Tibial artery (tissue), 4 donors: Measurements from ENCODE around the gene SLC4A5.

Source experiments
- DNase-seq, 2 donors: peaks; one replicate each; pipeline ENCODE4 v3.0.0-alpha.2; 2019
- H3K27ac ChIP-seq, 2 donors: fragments of 200-600 bp; sonication (generic) in 1 of 2; 1 replicate in 1 of 2; 2 replicates in 1 of 2; pipeline ENCODE4 v1.5.1; 2018 to 2019; ENCODE audit warnings: mild to moderate bottlenecking in 1 of 2
- H3K27me3 ChIP-seq, 2 donors: fragments of 200-600 bp; sonication (generic) in 1 of 2; one replicate each; pipeline versions ENCODE4 v1.5.1 to v1.6.0; 2016 to 2019
- H3K36me3 ChIP-seq, 3 donors: fragments of 200-600 bp; sonication (generic) in 2 of 3; one replicate each; pipeline ENCODE4 v1.5.1; 2016 to 2019; ENCODE audit warnings: mild to moderate bottlenecking in 2 of 3
- H3K4me1 ChIP-seq, 4 donors: fragments of 200-600 bp; sonication (generic) in 2 of 4; 1 replicate in 3 of 4; 2 replicates in 1 of 4; pipeline ENCODE4 v1.5.1; 2016 to 2019
- H3K4me3 ChIP-seq, 2 donors: fragments of 200-600 bp; sonication (generic) in 1 of 2; 1 replicate in 1 of 2; 2 replicates in 1 of 2; pipeline ENCODE4 v1.5.1; 2018 to 2019; ENCODE audit warnings: mild to moderate bottlenecking in 2 of 2
- H3K9me3 ChIP-seq, 3 donors: fragments of 200-600 bp; sonication (generic) in 1 of 3; one replicate each; pipeline ENCODE4 v1.5.1; 2016 to 2019
- intact Hi-C: fragments of 100-400 bp; cut with DNase I; formaldehyde crosslinking; loops from one replicate; pipeline ENCODE4 v1.15.0; 2023; ENCODE audit warnings: low total_unique reads
- TF ChIP-seq, protein P1 (sequence below), 2 experiments: fragments of 200-600 bp in 1 of 2; fragments of 450-650 bp in 1 of 2; IDR thresholded peaks; one replicate each; pipeline ENCODE4 v1.5.1; 2017 to 2019; ENCODE audit warnings: antibody characterized with exemption in 2 of 2, mild to moderate bottlenecking in 1 of 2, moderate library complexity in 1 of 2

SLC4A5 gene

DNA sequence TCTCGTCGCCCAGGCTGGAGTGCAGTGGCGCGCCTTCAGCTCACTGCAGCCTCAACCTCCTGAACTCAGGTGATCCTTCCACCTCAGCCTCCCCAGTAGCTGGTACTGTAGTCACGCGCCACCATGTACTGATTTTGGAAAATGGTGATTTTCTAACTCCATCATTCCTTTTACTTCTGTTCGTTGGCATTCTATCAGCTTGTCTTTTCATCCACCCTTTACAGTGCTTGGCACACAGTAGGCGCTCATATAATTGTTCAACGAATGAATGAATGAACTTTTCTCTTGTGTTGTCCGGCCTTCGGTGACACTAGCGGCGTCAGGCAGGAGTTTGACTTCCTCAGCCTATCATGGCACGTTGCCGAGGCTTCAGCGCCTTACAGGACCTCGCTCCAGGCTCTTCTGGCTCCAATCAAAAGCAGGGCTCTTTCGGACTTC, 145.2 kb downstream of the SLC4A5 start:
- TF ChIP-seq, protein P1, sequence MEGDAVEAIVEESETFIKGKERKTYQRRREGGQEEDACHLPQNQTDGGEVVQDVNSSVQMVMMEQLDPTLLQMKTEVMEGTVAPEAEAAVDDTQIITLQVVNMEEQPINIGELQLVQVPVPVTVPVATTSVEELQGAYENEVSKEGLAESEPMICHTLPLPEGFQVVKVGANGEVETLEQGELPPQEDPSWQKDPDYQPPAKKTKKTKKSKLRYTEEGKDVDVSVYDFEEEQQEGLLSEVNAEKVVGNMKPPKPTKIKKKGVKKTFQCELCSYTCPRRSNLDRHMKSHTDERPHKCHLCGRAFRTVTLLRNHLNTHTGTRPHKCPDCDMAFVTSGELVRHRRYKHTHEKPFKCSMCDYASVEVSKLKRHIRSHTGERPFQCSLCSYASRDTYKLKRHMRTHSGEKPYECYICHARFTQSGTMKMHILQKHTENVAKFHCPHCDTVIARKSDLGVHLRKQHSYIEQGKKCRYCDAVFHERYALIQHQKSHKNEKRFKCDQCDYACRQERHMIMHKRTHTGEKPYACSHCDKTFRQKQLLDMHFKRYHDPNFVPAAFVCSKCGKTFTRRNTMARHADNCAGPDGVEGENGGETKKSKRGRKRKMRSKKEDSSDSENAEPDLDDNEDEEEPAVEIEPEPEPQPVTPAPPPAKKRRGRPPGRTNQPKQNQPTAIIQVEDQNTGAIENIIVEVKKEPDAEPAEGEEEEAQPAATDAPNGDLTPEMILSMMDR (IDR thresholded peaks at IDR 0.05) = no peak
- Histone ChIP-seq H3K9me3 (no peaks in the 10 kb centered on the region), H3K27ac (peak overlapping the region; percentile 95 to 97), H3K27me3 (no peaks in the 10 kb centered on the region), H3K4me3 (peak overlapping the region; percentile 91 to 97), H3K36me3 (no peaks in the 10 kb centered on the region), H3K4me1 (peaks cover 0 to 34% (median 23%) of the 10 kb centered on the region in 4 donors)
- intact Hi-C loops = loop anchor here (2.0 kb wide), 1 partner anchor 17 kb away; no protein-coding TSS in a partner anchor
- DNase-seq = no peak

DNA sequence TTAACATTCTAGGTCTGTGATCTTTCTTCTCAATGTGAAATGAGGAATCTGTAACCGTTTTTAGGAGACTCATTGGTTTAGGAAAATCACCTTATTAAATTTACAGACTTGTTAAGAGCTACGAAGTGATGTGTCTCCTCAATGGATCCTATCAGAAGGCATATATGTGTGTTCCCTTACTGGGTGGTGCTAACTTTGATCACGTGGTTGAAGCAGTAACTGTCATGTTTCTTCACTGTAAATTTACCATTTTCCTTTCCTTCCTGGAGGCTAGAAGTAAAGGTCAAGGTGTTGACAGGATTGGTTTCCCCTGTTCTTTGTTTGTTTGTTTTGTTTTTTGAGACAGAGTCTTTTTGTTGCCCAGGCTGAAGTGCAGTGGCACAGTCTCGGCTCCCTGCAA, 146.2 kb downstream of the SLC4A5 start:
- no peaks in the 10 kb centered on the region for H3K36me3 ChIP-seq
- DNase-seq = no peak
- intact Hi-C loops = no loop called here
- peaks cover 0 to 24% (median 13%) of the 10 kb centered on the region in 4 donors for H3K4me1 ChIP-seq
- no peak overlapping the region for H3K27ac ChIP-seq
- no peaks in the 10 kb centered on the region for H3K27me3 ChIP-seq
- TF ChIP-seq, protein P1 (IDR thresholded peaks at IDR 0.05) = no peak
- no peak overlapping the region for H3K4me3 ChIP-seq
- H3K9me3 ChIP-seq = no peaks in the 10 kb centered on the region

DNA sequence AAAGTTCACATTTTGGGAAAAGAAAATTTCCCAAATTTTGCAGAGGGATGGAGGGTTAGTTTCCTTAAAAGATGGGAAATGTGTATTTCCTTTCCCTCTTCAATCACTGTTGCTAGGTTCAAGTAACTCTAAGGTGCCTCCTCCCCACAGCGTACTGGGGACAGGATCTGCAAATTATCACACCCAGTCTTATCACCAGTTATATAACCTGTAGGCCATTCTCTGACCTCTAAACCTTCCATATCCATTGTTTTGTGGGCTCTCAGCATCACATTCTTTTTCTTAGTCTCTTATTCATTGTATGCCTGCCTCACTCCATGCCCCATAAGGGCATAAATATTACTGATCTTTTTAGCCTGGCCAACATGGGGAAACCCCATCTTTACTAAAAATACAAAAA, 148.4 kb downstream of the SLC4A5 start:
- Histone ChIP-seq H3K27me3 (no peaks in the 10 kb centered on the region), H3K27ac (no peak overlapping the region), H3K4me3 (no peak overlapping the region), H3K36me3 (no peaks in the 10 kb centered on the region), H3K9me3 (no peaks in the 10 kb centered on the region), H3K4me1 (peaks cover 0 to 6% (median 3%) of the 10 kb centered on the region in 4 donors)
- TF ChIP-seq, protein P1 (IDR thresholded peaks at IDR 0.05) = no peak
- no peak for DNase-seq
- intact Hi-C loops = no loop called here

DNA sequence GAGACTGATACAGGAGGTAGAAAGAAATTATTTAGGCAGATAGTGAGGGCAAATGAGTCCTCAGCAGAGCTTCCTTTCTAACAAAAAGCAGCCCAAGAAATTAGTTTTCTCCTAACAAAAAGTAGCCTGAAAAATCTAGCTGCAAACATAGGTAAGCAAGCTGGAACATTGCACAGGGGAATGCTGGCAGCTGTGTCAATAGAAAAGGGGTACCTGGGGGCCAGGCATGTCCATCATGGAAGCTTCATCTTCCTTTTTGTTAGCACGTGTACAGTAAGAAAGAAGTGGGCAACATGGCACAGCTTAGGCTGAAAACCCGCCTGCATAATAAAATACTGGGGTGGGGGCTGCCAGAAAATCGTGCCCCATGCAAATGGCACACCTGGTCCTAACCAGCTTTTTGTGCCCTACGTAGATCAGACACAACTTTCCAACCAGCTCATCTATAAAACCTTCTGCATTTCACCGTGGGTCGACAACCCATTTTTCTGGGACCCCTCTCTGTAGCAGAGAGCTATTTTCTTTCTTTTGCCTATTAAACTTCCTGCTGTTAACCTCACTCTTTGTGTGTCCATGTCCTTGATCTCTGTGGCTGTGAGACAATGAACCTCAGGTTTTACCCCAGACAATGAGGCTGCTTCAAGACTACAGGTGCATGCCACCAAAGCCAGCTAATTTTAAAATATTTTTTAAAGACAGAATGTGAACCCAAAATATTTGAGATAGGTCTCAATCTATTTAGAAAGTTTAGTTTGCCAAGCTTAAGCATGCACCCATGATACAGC, 151.4 kb downstream of the SLC4A5 start:
- TF ChIP-seq, protein P1 (IDR thresholded peaks at IDR 0.05) = no peak

DNA sequence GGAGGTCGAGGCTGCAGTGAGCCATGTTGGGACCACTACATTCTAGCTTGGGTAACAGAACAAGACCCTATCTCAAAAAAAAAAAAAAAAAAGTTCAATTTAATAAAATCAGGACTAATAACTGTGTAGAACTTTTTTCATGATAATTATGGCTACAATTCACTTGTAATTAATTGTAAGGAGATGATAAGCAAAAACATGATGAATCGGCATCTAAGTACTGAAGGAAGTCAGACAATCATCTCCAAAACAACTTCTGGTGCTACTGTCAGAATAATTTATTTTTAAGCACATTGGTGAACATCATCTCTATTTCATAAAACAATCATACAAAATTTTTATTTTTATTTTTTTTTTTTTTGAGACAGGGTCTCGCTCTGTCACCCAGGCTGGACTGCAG, 154.5 kb downstream of the SLC4A5 start:
- Histone ChIP-seq H3K27me3 (no peaks in the 10 kb centered on the region), H3K27ac (no peak overlapping the region), H3K4me3 (no peak overlapping the region), H3K9me3 (no peaks in the 10 kb centered on the region), H3K36me3 (no peaks in the 10 kb centered on the region), H3K4me1 (no peaks in the 10 kb centered on the region)
- TF ChIP-seq, protein P1 (IDR thresholded peaks at IDR 0.05) = no peak
- no peak for DNase-seq
- intact Hi-C loops = no loop called here

More for the DNA sequence above, 151.4 kb downstream of the SLC4A5 start:
- Histone ChIP-seq H3K27ac (no peak overlapping the region), H3K9me3 (no peaks in the 10 kb centered on the region), H3K4me3 (no peak overlapping the region), H3K27me3 (no peaks in the 10 kb centered on the region), H3K4me1 (no peaks in the 10 kb centered on the region), H3K36me3 (no peaks in the 10 kb centered on the region)
- no peak for DNase-seq
- intact Hi-C loops = no loop called here
